Fibroblast of gingiva (primary cell): ENCODE measurements around the gene CC2D1A.
A peak's percentile ranks its signal among the peaks of the same experiment; 100 is the strongest.
"Not testable (repeated sequence)": the region's sequence is repeated elsewhere in the genome, so short reads cannot be mapped to it uniquely, and the experiment has no call there.

Source experiments
- DNase-seq: peaks from one replicate; pipeline ENCODE4 v3.0.0-alpha.2; 2011; ENCODE audit warnings: low read depth

Gene CC2D1A

GRCh38 chr19:13908674-13909073 lies 2.7 kb downstream of the CC2D1A start:
- DNase-seq: no peak

GRCh38 chr19:13909430-13909829 lies 3.4 kb downstream of the CC2D1A start:
- no peak for DNase-seq

- DNase-seq: no peak
Observed at GRCh38 chr19:13913352-13913751, 7.4 kb downstream of the CC2D1A start.

GRCh38 chr19:13914777-13915176 lies 8.8 kb downstream of the CC2D1A start:
- no peak for DNase-seq

- no peak for DNase-seq
Observed at GRCh38 chr19:13917888-13918406, 11.9 kb downstream of the CC2D1A start.

GRCh38 chr19:13918726-13919411 lies 12.9 kb downstream of the CC2D1A start:
- DNase-seq: no peak

- DNase-seq: no peak
Observed at GRCh38 chr19:13920524-13920923, 14.5 kb downstream of the CC2D1A start.

- peak; percentile 55 for DNase-seq
Observed at GRCh38 chr19:13920940-13921747, 15.1 kb downstream of the CC2D1A start.

GRCh38 chr19:13922118-13922517 lies 16.1 kb downstream of the CC2D1A start:
- not testable (repeated sequence) for DNase-seq

- no peak for DNase-seq
Observed at GRCh38 chr19:13923194-13923987, 17.4 kb downstream of the CC2D1A start.

- no peak for DNase-seq
Observed at GRCh38 chr19:13926010-13926409, 20.0 kb downstream of the CC2D1A start.

GRCh38 chr19:13926715-13927114 lies 20.7 kb downstream of the CC2D1A start:
- no peak for DNase-seq

GRCh38 chr19:13929340-13929739 lies 23.3 kb downstream of the CC2D1A start:
- no peak for DNase-seq

GRCh38 chr19:13929956-13930355 lies 24.0 kb downstream of the CC2D1A start:
- DNase-seq: no peak

GRCh38 chr19:13930402-13930801 lies 24.4 kb downstream of the CC2D1A start:
- no peak for DNase-seq

GRCh38 chr19:13931391-13932148 lies 25.6 kb downstream of the CC2D1A start:
- DNase-seq: no peak

GRCh38 chr19:13932149-13932637 lies 26.2 kb downstream of the CC2D1A start:
- DNase-seq: no peak

- no peak for DNase-seq
Observed at GRCh38 chr19:13932911-13933393, 27.0 kb downstream of the CC2D1A start.

GRCh38 chr19:13934785-13935109 lies 28.7 kb downstream of the CC2D1A start:
- no peak for DNase-seq

- no peak for DNase-seq
Observed at GRCh38 chr19:13935765-13936510, 29.9 kb downstream of the CC2D1A start.
